ENCODE results near the gene NAB2. TPM values are rescaled to one million over a fixed set of nuclear protein-coding genes. Genes with fewer than 3 reads are reported as not detected.

NAB2 gene
- total RNA-seq, 4 donors from 2014 or later = 28.2 to 52.5 (median 36.9) TPM

GRCh38 chr12:57086493-57087009 lies 2.4 kb upstream of the NAB2 start:
- H3K9me3 ChIP-seq = no peaks in the 10 kb centered on the region
- peak in 1 of 2 donors; percentile 82 for DNase-seq (ENCODE audit: low spot score in 2 of 2)
- no peaks in the 10 kb centered on the region for H3K27me3 ChIP-seq
- peaks cover 35% of the 10 kb centered on the region for H3K4me1 ChIP-seq
- H3K27ac ChIP-seq = peak overlapping the region; percentile 97
- TF ChIP-seq POLR2A (IDR thresholded peaks at IDR 0.05) = no peak
- no peak for TF ChIP-seq EP300 (IDR thresholded peaks at IDR 0.05)
- no peak for TF ChIP-seq CTCF (IDR thresholded peaks at IDR 0.05)
- TF ChIP-seq POLR2AphosphoS5 (IDR thresholded peaks at IDR 0.05) = no peak
- peaks cover 6% of the 10 kb centered on the region for H3K36me3 ChIP-seq
- WGBS = under 1% methylated on average over 14 of the region's 14 CpGs
- H3K4me3 ChIP-seq = peak overlapping the region; percentile 74

- Histone ChIP-seq H3K4me3 (peak overlapping the region; percentile 74), H3K4me1 (peaks cover 41% of the 10 kb centered on the region), H3K36me3 (peaks cover 12% of the 10 kb centered on the region), H3K27ac (peak overlapping the region; percentile 97), H3K9me3 (no peaks in the 10 kb centered on the region), H3K27me3 (no peaks in the 10 kb centered on the region)
- peak; percentile 95 to 96 for DNase-seq (ENCODE audit: low spot score in 2 of 2)
- 1% methylated on average over 23 of the region's 52 CpGs for WGBS
- TF ChIP-seq CTCF (IDR thresholded peaks at IDR 0.05) (no peak), POLR2AphosphoS5 (IDR thresholded peaks at IDR 0.05) (no peak), POLR2A (IDR thresholded peaks at IDR 0.05) (peak in 1 of 2 donors; percentile 33), EP300 (IDR thresholded peaks at IDR 0.05) (no peak)
Observed at GRCh38 chr12:57087010-57087690, 1.8 kb upstream of the NAB2 start.

GRCh38 chr12:57087691-57088353 lies 1.1 kb upstream of the NAB2 start:
- H3K9me3 ChIP-seq = no peaks in the 10 kb centered on the region
- H3K4me1 ChIP-seq = peaks cover 47% of the 10 kb centered on the region
- H3K4me3 ChIP-seq = peak overlapping the region; percentile 74
- H3K27ac ChIP-seq = peak overlapping the region; percentile 97
- WGBS = 1% methylated on average over 17 of the region's 37 CpGs
- H3K27me3 ChIP-seq = no peaks in the 10 kb centered on the region
- no peak for TF ChIP-seq EP300 (IDR thresholded peaks at IDR 0.05)
- TF ChIP-seq CTCF (IDR thresholded peaks at IDR 0.05) = no peak
- peak in 1 of 3 donors; percentile 50 for TF ChIP-seq POLR2AphosphoS5 (IDR thresholded peaks at IDR 0.05)
- TF ChIP-seq POLR2A (IDR thresholded peaks at IDR 0.05) = no peak
- H3K36me3 ChIP-seq = peaks cover 18% of the 10 kb centered on the region
- DNase-seq (ENCODE audit: low spot score in 2 of 2) = peak; percentile 92 to 94

GRCh38 chr12:57089271-57090245 lies 644 bp downstream of the NAB2 start:
- H3K4me1 ChIP-seq = peaks cover 65% of the 10 kb centered on the region
- no peaks in the 10 kb centered on the region for H3K27me3 ChIP-seq
- TF ChIP-seq POLR2AphosphoS5 (IDR thresholded peaks at IDR 0.05) (peak in 1 of 3 donors; percentile 24), CTCF (IDR thresholded peaks at IDR 0.05) (no peak), EP300 (IDR thresholded peaks at IDR 0.05) (no peak), POLR2A (IDR thresholded peaks at IDR 0.05) (peak in 1 of 2 donors; percentile 28)
- WGBS = 2% methylated on average over 35 of the region's 45 CpGs
- DNase-seq (ENCODE audit: low spot score in 2 of 2) = peak; percentile 86 to 87
- peaks cover 31% of the 10 kb centered on the region for H3K36me3 ChIP-seq
- peak overlapping the region; percentile 97 for H3K27ac ChIP-seq
- H3K4me3 ChIP-seq = peak overlapping the region; percentile 74
- no peaks in the 10 kb centered on the region for H3K9me3 ChIP-seq
